ENCODE results near the gene PSME4.
"Not testable (repeated sequence)": the region's sequence is repeated elsewhere in the genome, so short reads cannot be mapped to it uniquely, and the experiment has no call there.

Gene PSME4

GRCh38 chr2:53852532-53852931 is 118.3 kb downstream of the PSME4 start:
- TF ChIP-seq CTCF (IDR thresholded peaks at IDR 0.05; ENCODE audit: low read depth, low read length) = no peak
- DNase-seq (ENCODE audit: extremely low read depth, low read depth) = no peak

GRCh38 chr2:53851052-53851757 is 119.6 kb downstream of the PSME4 start:
- not testable (repeated sequence) for DNase-seq (ENCODE audit: extremely low read depth, low read depth)

- no peak for TF ChIP-seq CTCF (IDR thresholded peaks at IDR 0.05; ENCODE audit: low read depth, low read length)
- DNase-seq (ENCODE audit: extremely low read depth, low read depth) = no peak
Observed at GRCh38 chr2:53848062-53848461, 122.7 kb downstream of the PSME4 start.

GRCh38 chr2:53843595-53843994 is 127.2 kb downstream of the PSME4 start:
- TF ChIP-seq CTCF (IDR thresholded peaks at IDR 0.05; ENCODE audit: low read depth, low read length) = no peak
- DNase-seq (ENCODE audit: extremely low read depth, low read depth) = no peak

- TF ChIP-seq CTCF (IDR thresholded peaks at IDR 0.05; ENCODE audit: low read depth, low read length) = no peak
- no peak for DNase-seq (ENCODE audit: extremely low read depth, low read depth)
Observed at GRCh38 chr2:53842891-53843290, 127.9 kb downstream of the PSME4 start.

- not testable (repeated sequence) for DNase-seq (ENCODE audit: extremely low read depth, low read depth)
Observed at GRCh38 chr2:53841651-53842050, 129.1 kb downstream of the PSME4 start.

- TF ChIP-seq CTCF (IDR thresholded peaks at IDR 0.05; ENCODE audit: low read depth, low read length) = no peak
- no peak for DNase-seq (ENCODE audit: extremely low read depth, low read depth)
Observed at GRCh38 chr2:53840580-53840979, 130.2 kb downstream of the PSME4 start.

GRCh38 chr2:53829980-53830290 is 140.9 kb downstream of the PSME4 start:
- not testable (repeated sequence) for DNase-seq (ENCODE audit: extremely low read depth, low read depth)

GRCh38 chr2:53829273-53829979 is 141.4 kb downstream of the PSME4 start:
- DNase-seq (ENCODE audit: extremely low read depth, low read depth) = no peak

More at GRCh38 chr2:53829273-53829979, 141.4 kb downstream of the PSME4 start:
- TF ChIP-seq CTCF (IDR thresholded peaks at IDR 0.05; ENCODE audit: low read depth, low read length) = no peak

Measured in AG09319 (cell line).